ENCODE data around the gene NUDT11. TPM values are rescaled to one million over a fixed set of nuclear protein-coding genes. Genes with fewer than 3 reads are reported as not detected.

Gene NUDT11
- total and polyA plus RNA-seq, 10 of the 15 experiments (the other 5 are each of a cell fraction or from before 2014, with no cell fraction given), result 0.06 TPM; not detected in 9

GRCh38 chrX:51494409-51494808 is 2.0 kb downstream of the NUDT11 start (continued):
- no peak for TF ChIP-seq TCF3 (IDR thresholded peaks at IDR 0.05; ENCODE audit: borderline replicate concordance, insufficient read depth, low read depth, low read length)

GRCh38 chrX:51487960-51488267 is 8.5 kb downstream of the NUDT11 start:
- in situ Hi-C loops (cut with MboI), result loop anchor here (25.0 kb wide), 1 partner anchor 749 kb away; no protein-coding TSS in a partner anchor
- Histone ChIP-seq H2AFZ (ENCODE audit: control insufficient read depth, low read depth, low read length) (no peak overlapping the region), H4K20me1 (ENCODE audit: control insufficient read depth, insufficient read depth) (no peaks in the 10 kb centered on the region), H3K27ac (ENCODE audit: control insufficient read depth, insufficient read depth) (no peak overlapping the region), H3K4me1 (ENCODE audit: control insufficient read depth, insufficient read depth, low read length) (no peaks in the 10 kb centered on the region), H3K4me2 (ENCODE audit: control insufficient read depth, insufficient read depth) (no peak overlapping the region), H3K9ac (ENCODE audit: control insufficient read depth, insufficient read depth, low read length) (no peak overlapping the region), H3K9me3 (replicated peaks; ENCODE audit: control insufficient read depth, insufficient read depth, low read length) (no peaks in the 10 kb centered on the region), H3K27me3 (replicated peaks in 1 of 2; ENCODE audit: control insufficient read depth in 2 of 2, insufficient read depth in 2 of 2, low read length in 1 of 2) (no peaks in the 10 kb centered on the region; a peak in 1 of 4 replicates), H3K36me3 (ENCODE audit: control insufficient read depth in 2 of 2, insufficient read depth in 2 of 2, low read length in 1 of 2) (no peaks in the 10 kb centered on the region), H3K79me2 (ENCODE audit: control insufficient read depth, insufficient read depth, low read length) (no peaks in the 10 kb centered on the region), H3K4me3 (no peak overlapping the region)
- SMC1A ChIA-PET (ENCODE audit: uncharacterized antibody, unreplicated experiment), result interaction anchor here (0.9 to 1.0 kb wide), 2 partner anchors 9 to 31 kb away, joined by 3 to 4 read pairs; no protein-coding TSS in a partner anchor
- no peak for DNase-seq (ENCODE audit: low read depth, low spot score)
- 43% methylated on average over 2 of the region's 2 CpGs for WGBS (ENCODE audit: insufficient coverage, insufficient replicate concordance, low lambda C conversion rate, missing lambda C conversion rate)
- POLR2A ChIA-PET, result no interaction called here
- no peak for TF ChIP-seq ZBTB11 (CRISPR knock-in tag; IDR thresholded peaks at IDR 0.05)
- no peak for TF ChIP-seq ATF7 (IDR thresholded peaks at IDR 0.05; ENCODE audit: low read depth)
- no peak for TF ChIP-seq ZNF207 (IDR thresholded peaks at IDR 0.05; ENCODE audit: borderline replicate concordance)
- TF ChIP-seq HSF1 (IDR thresholded peaks at IDR 0.05; ENCODE audit: low read depth, low read length), result no peak
- CTCF ChIA-PET, result interaction anchor here (0.6 to 2.4 kb wide), 7 partner anchors 10 to 774 kb away, joined by 3 to 19 read pairs (median 5); no protein-coding TSS in a partner anchor
- intact Hi-C loops (cut with micrococcal nuclease; ENCODE audit: unreplicated experiment), result loop anchor here (2.0 to 5.0 kb wide), 2 partner anchors 374 to 773 kb away; no protein-coding TSS in a partner anchor
- ATAC-seq, result no peak; the same call in 2 of the 3 replicates
- no peak for FAIRE-seq
- RAD21 ChIA-PET (ENCODE audit: unreplicated experiment), result interaction anchor here (0.8 kb wide), 1 partner anchor 27 kb away, joined by 3 read pairs; no protein-coding TSS in a partner anchor
- no TSS peak for BruUV-seq (replicated peaks)
